H9 (cell line): Measurements from ENCODE around the gene TCEA3. TPM values are rescaled to one million over a fixed set of nuclear protein-coding genes. Genes with fewer than 3 reads are reported as not detected.

Experiments used
- DNase-seq: peaks from one replicate; pipeline ENCODE4 v3.0.0-alpha.2; 2017
- H2AFZ ChIP-seq: one replicate; pipeline ENCODE4 v1.6.1; 2013; ENCODE audit warnings: mild to moderate bottlenecking, low read length, control low read depth, moderate library complexity
- H2AK5ac ChIP-seq: 2 replicates; pipeline ENCODE4 v1.6.1; 2013; ENCODE audit warnings: low read length, control low read depth, mixed read lengths; ENCODE audit not compliant: insufficient read length
- H2BK120ac ChIP-seq: one replicate; pipeline ENCODE4 v1.6.1; 2013; ENCODE audit warnings: low read depth, mild to moderate bottlenecking, low read length, control low read depth, inconsistent platforms; ENCODE audit not compliant: poor library complexity, severe bottlenecking
- H2BK12ac ChIP-seq: 2 replicates; pipeline ENCODE4 v1.6.1; 2013; ENCODE audit warnings: low read length, control low read depth, mixed read lengths, low read depth; ENCODE audit not compliant: insufficient read length
- H2BK15ac ChIP-seq: 2 replicates; pipeline ENCODE4 v1.6.1; 2013; ENCODE audit warnings: low read depth, low read length, control low read depth
- H2BK20ac ChIP-seq: one replicate; pipeline ENCODE4 v1.6.1; 2013; ENCODE audit warnings: low read depth, mild to moderate bottlenecking, low read length, control low read depth, inconsistent platforms; ENCODE audit not compliant: poor library complexity, severe bottlenecking
- H2BK5ac ChIP-seq: 2 replicates; pipeline ENCODE4 v1.6.1; 2013; ENCODE audit warnings: low read length, control low read depth, mixed read lengths; ENCODE audit not compliant: insufficient read length
- H3K14ac ChIP-seq: 2 replicates; pipeline ENCODE4 v1.6.1; 2013; ENCODE audit warnings: low read length, control low read depth; ENCODE audit not compliant: insufficient read depth
- H3K18ac ChIP-seq: 2 replicates; pipeline ENCODE4 v1.6.1; 2013; ENCODE audit warnings: low read depth, mild to moderate bottlenecking, mixed read lengths, low read length, control low read depth; ENCODE audit not compliant: insufficient read length
- H3K23ac ChIP-seq: 2 replicates; pipeline ENCODE4 v1.6.1; 2013; ENCODE audit warnings: low read length, control low read depth, mixed read lengths, low read depth; ENCODE audit not compliant: insufficient read length
- H3K23me2 ChIP-seq: 2 replicates; pipeline ENCODE4 v1.6.1; 2013; ENCODE audit warnings: low read depth, mild to moderate bottlenecking, mixed read lengths, low read length, control low read depth; ENCODE audit not compliant: insufficient read length, poor library complexity, severe bottlenecking
- H3K27ac ChIP-seq: 2 replicates; pipeline ENCODE4 v1.5.1; 2013; ENCODE audit warnings: low read length, control low read depth, mixed read lengths, low read depth; ENCODE audit not compliant: insufficient read length
- H3K27me3 ChIP-seq: 2 replicates; pipeline ENCODE4 v1.6.1; 2013; ENCODE audit warnings: low read length, control low read depth, inconsistent platforms; ENCODE audit not compliant: insufficient read depth
- H3K4ac ChIP-seq: 2 replicates; pipeline ENCODE4 v1.6.1; 2013; ENCODE audit warnings: low read depth, mild to moderate bottlenecking, control low read depth, inconsistent platforms, low read length, moderate library complexity
- H3K4me1 ChIP-seq: 2 replicates; pipeline ENCODE4 v1.6.1; 2013; ENCODE audit warnings: low read length, control low read depth, inconsistent platforms; ENCODE audit not compliant: insufficient read depth
- H3K4me2 ChIP-seq: 2 replicates; pipeline ENCODE4 v1.6.1; 2013; ENCODE audit warnings: low read length, control low read depth, mixed read lengths; ENCODE audit not compliant: insufficient read length, insufficient read depth
- H3K56ac ChIP-seq: 2 replicates; pipeline ENCODE4 v1.6.1; 2013; ENCODE audit warnings: low read depth, mild to moderate bottlenecking, mixed read lengths, low read length, control low read depth; ENCODE audit not compliant: insufficient read length
- H3K79me1 ChIP-seq: 2 replicates; pipeline ENCODE4 v1.6.1; 2013; ENCODE audit warnings: low read depth, mild to moderate bottlenecking, moderate library complexity, low read length, control low read depth, inconsistent platforms; ENCODE audit not compliant: insufficient read depth, poor library complexity, severe bottlenecking
- H3K79me2 ChIP-seq: 2 replicates; pipeline ENCODE4 v1.6.1; 2013; ENCODE audit warnings: low read length, control low read depth, inconsistent platforms; ENCODE audit not compliant: insufficient read depth
- H3K9ac ChIP-seq: 2 replicates; pipeline ENCODE4 v1.6.1; 2013; ENCODE audit warnings: low read length, control low read depth, mixed read lengths; ENCODE audit not compliant: insufficient read length; ENCODE audit errors: extremely low read depth
- H3K9me3 ChIP-seq: one replicate; pipeline ENCODE4 v1.6.1; 2013; ENCODE audit warnings: low read depth, low read length, inconsistent platforms; ENCODE audit not compliant: control insufficient read depth
- H3T11ph ChIP-seq: one replicate; pipeline ENCODE4 v1.6.1; 2013; ENCODE audit warnings: mild to moderate bottlenecking, low read length, control low read depth, inconsistent platforms
- H4K20me1 ChIP-seq: one replicate; pipeline ENCODE4 v1.6.1; 2013; ENCODE audit not compliant: control insufficient read depth, insufficient read length, insufficient read depth
- H4K5ac ChIP-seq: 2 replicates; pipeline ENCODE4 v1.6.1; 2013; ENCODE audit warnings: low read depth, mild to moderate bottlenecking, mixed read lengths, low read length, control low read depth; ENCODE audit not compliant: insufficient read length
- H4K8ac ChIP-seq: replicated peaks from 2 replicates; pipeline ENCODE4 v1.6.1; 2013; ENCODE audit warnings: low read length, control low read depth, mixed read lengths, low read depth; ENCODE audit not compliant: insufficient read length
- H4K91ac ChIP-seq: 2 replicates; pipeline ENCODE4 v1.6.1; 2013; ENCODE audit warnings: low read depth, mild to moderate bottlenecking, moderate library complexity, mixed read lengths, low read length, control low read depth; ENCODE audit not compliant: insufficient read length
- H3K27ac Mint-ChIP-seq, 3 experiments: 2 replicates in 2 of 3; 3 replicates in 1 of 3; pipeline ENCODE4 v1.8.0; 2020 to 2021; ENCODE audit warnings: mixed read lengths in 3 of 3, mild to moderate bottlenecking in 1 of 3, moderate library complexity in 1 of 3
- H3K27me3 Mint-ChIP-seq: 2 replicates; pipeline ENCODE4 v1.8.0; 2021; ENCODE audit warnings: low read depth, mild to moderate bottlenecking, moderate library complexity, mixed read lengths
- H3K36me3 Mint-ChIP-seq, 3 experiments: 2 replicates in 2 of 3; 3 replicates in 1 of 3; pipeline ENCODE4 v1.8.0; 2020 to 2021; ENCODE audit warnings: low read depth in 3 of 3, mixed read lengths in 3 of 3; ENCODE audit not compliant: insufficient read depth in 1 of 3
- H3K4me1 Mint-ChIP-seq, 2 experiments: 2 replicates each; pipeline ENCODE4 v1.8.0; 2020; ENCODE audit warnings: mixed read lengths in 2 of 2
- H3K4me3 Mint-ChIP-seq, 2 experiments: 2 replicates in 1 of 2; 3 replicates in 1 of 2; pipeline ENCODE4 v1.8.0; 2020 to 2021; ENCODE audit warnings: mild to moderate bottlenecking in 2 of 2, mixed read lengths in 2 of 2, moderate library complexity in 1 of 2
- H3K9me3 Mint-ChIP-seq, 2 experiments: 2 replicates in 1 of 2; 3 replicates in 1 of 2; pipeline ENCODE4 v1.8.0; 2020; ENCODE audit warnings: mild to moderate bottlenecking in 2 of 2, mixed read lengths in 2 of 2, moderate library complexity in 1 of 2
- CTCF ChIP-seq: fragments of 200-600 bp; sonication (generic); conservative IDR thresholded peaks from 3 replicates; pipeline ENCODE4 v1.8.0; 2021; ENCODE audit warnings: antibody characterized with exemption, mild to moderate bottlenecking
- WGBS: extraction: QIAGEN DNeasy Blood & Tissue Kit; methylation state at CpG from one replicate; pipeline ENCODE4 v1.1.7; 2013; ENCODE audit warnings: missing lambda C conversion rate, low lambda C conversion rate, mixed read lengths; ENCODE audit not compliant: insufficient read length; ENCODE audit errors: extremely low coverage; 5-methylcytosine and 5-hydroxymethylcytosine counted together
- total RNA-seq: library from RNA; stranded (reverse); gene quantifications from 2 replicates; pipeline ENCODE4 v1.2.1, GENCODE V29; 2021

TCEA3 gene
- total RNA-seq, 1 experiment from 2014 or later = 0.37 TPM

- H3K27me3 ChIP-seq = peaks cover 41% of the 10 kb centered on the region; the same call in 1 of the 2 replicates
Observed at GRCh38 chr1:23395154-23395724, 29.3 kb downstream of the TCEA3 start.

More at GRCh38 chr1:23395154-23395724, 29.3 kb downstream of the TCEA3 start:
- H3K56ac ChIP-seq = no peak overlapping the region
- no peak overlapping the region for H3K9ac ChIP-seq
- peak; percentile 62 for DNase-seq
- no peak overlapping the region for H4K5ac ChIP-seq
- Mint-ChIP-seq H3K4me3 (peak overlapping the region in 1 of 2 experiments; percentile 1; a peak in 3 of 5 replicates), H3K27ac (no peak overlapping the region; a peak in 1 of 7 replicates), H3K4me1 (peaks cover 17 to 18% of the 10 kb centered on the region in 2 experiments), H3K36me3 (no peaks in the 10 kb centered on the region), H3K27me3 (no peaks in the 10 kb centered on the region), H3K9me3 (peaks cover 0 to 5% of the 10 kb centered on the region in 2 experiments; a peak in 1 of 5 replicates)
- H3K4me2 ChIP-seq = peak overlapping the region; percentile 1
- H3K4me1 ChIP-seq = no peaks in the 10 kb centered on the region; the same call in 1 of the 2 replicates
- no peak overlapping the region for H2BK15ac ChIP-seq
- H2BK5ac ChIP-seq = no peak overlapping the region
- H4K20me1 ChIP-seq = no peaks in the 10 kb centered on the region
- no peak for TF ChIP-seq CTCF
- H2BK20ac ChIP-seq = no peak overlapping the region
- WGBS = no CpG with 5 or more reads among the region's 8 CpGs
- H3K27ac ChIP-seq = no peak overlapping the region
- H3K14ac ChIP-seq = no peak overlapping the region
- H3K23ac ChIP-seq = no peak overlapping the region
- no peaks in the 10 kb centered on the region for H3K79me2 ChIP-seq
- H2BK120ac ChIP-seq = no peak overlapping the region
- no peak overlapping the region for H2AK5ac ChIP-seq
- H3K18ac ChIP-seq = no peak overlapping the region
- H2AFZ ChIP-seq = no peak overlapping the region
- no peak overlapping the region for H4K8ac ChIP-seq
- H3T11ph ChIP-seq = no peak overlapping the region
- H3K9me3 ChIP-seq = peaks cover 7% of the 10 kb centered on the region
- H3K79me1 ChIP-seq = no peaks in the 10 kb centered on the region
- no peak overlapping the region for H3K4ac ChIP-seq
- no peaks in the 10 kb centered on the region for H3K23me2 ChIP-seq
- H4K91ac ChIP-seq = no peak overlapping the region
- H2BK12ac ChIP-seq = no peak overlapping the region
